DND-41 (cell line): ENCODE data around the gene CASS4.

Source experiments
- CTCF ChIP-seq: IDR thresholded peaks from 2 replicates; pipeline ENCODE4 v1.5.1; 2012; ENCODE audit warnings: borderline replicate concordance, low read length, moderate library complexity, mild to moderate bottlenecking; ENCODE audit not compliant: poor library complexity, severe bottlenecking; ENCODE audit errors: extremely low read depth
- EZH2 ChIP-seq: IDR thresholded peaks from 3 replicates; pipeline ENCODE4 v1.6.1; 2012; ENCODE audit warnings: borderline replicate concordance, low read depth, mild to moderate bottlenecking, moderate library complexity, low read length, inconsistent platforms; ENCODE audit not compliant: severe bottlenecking

- TF ChIP-seq CTCF (no peak), EZH2 (no peak)
Measured at GRCh38 chr20:56469077-56469449, 57.0 kb downstream of the CASS4 start.
